HG02840 (cell line): ENCODE measurements around the gene RNF227.
"Not testable (repeated sequence)": the region's sequence is repeated elsewhere in the genome, so short reads cannot be mapped to it uniquely, and the experiment has no call there.

Source experiments
- ATAC-seq: cut with Tn5 transposase; IDR thresholded peaks from one replicate; pipeline ENCODE4 v1.9.1; 2021; ENCODE audit warnings: mild to moderate bottlenecking, moderate library complexity, moderate number of reproducible peaks; ENCODE audit not compliant: unreplicated experiment, low FRiP score

Gene RNF227

GRCh38 chr17:7915611-7916384, at the start of gene RNF227:
TSS of gene RNF227 (minus strand) at chr17:7916289. CDS start at chr17:7916195, 94 bp downstream.
- peak; percentile 66 for ATAC-seq

GRCh38 chr17:7961421-7961820, 45.3 kb upstream of the RNF227 start:
- ATAC-seq: no peak

- no peak for ATAC-seq
Measured at GRCh38 chr17:7959503-7960253, 43.6 kb upstream of the RNF227 start.

GRCh38 chr17:7956228-7956965, 40.3 kb upstream of the RNF227 start:
- no peak for ATAC-seq

GRCh38 chr17:7955414-7956227, 39.5 kb upstream of the RNF227 start:
- no peak for ATAC-seq

- not testable (repeated sequence) for ATAC-seq
Measured at GRCh38 chr17:7953266-7953665, 37.2 kb upstream of the RNF227 start.

- ATAC-seq: no peak
Measured at GRCh38 chr17:7951143-7951792, 35.2 kb upstream of the RNF227 start.

GRCh38 chr17:7950578-7950977, 34.5 kb upstream of the RNF227 start:
- ATAC-seq: no peak

- ATAC-seq: no peak
Measured at GRCh38 chr17:7947651-7948050, 31.6 kb upstream of the RNF227 start.

GRCh38 chr17:7946441-7946840, 30.4 kb upstream of the RNF227 start:
- ATAC-seq: no peak

- ATAC-seq: no peak
Measured at GRCh38 chr17:7945651-7946050, 29.6 kb upstream of the RNF227 start.

GRCh38 chr17:7944326-7944725, 28.2 kb upstream of the RNF227 start:
- ATAC-seq: no peak

GRCh38 chr17:7943291-7943690, 27.2 kb upstream of the RNF227 start:
- no peak for ATAC-seq

- no peak for ATAC-seq
Measured at GRCh38 chr17:7940743-7941142, 24.7 kb upstream of the RNF227 start.

- no peak for ATAC-seq
Measured at GRCh38 chr17:7940034-7940433, 23.9 kb upstream of the RNF227 start.

- no peak for ATAC-seq
Measured at GRCh38 chr17:7935859-7936258, 19.8 kb upstream of the RNF227 start.

GRCh38 chr17:7932949-7933348, 16.9 kb upstream of the RNF227 start:
- ATAC-seq: no peak

- ATAC-seq: no peak
Measured at GRCh38 chr17:7932483-7932891, 16.4 kb upstream of the RNF227 start.

- ATAC-seq: peak; percentile 95
Measured at GRCh38 chr17:7931709-7932482, 15.8 kb upstream of the RNF227 start, which contains the start of the genes CNTROB and TRAPPC1. TSS of gene CNTROB (plus strand) at chr17:7932206. CDS start at chr17:7933080, 874 bp downstream. TSS of gene TRAPPC1 (minus strand) at chr17:7931946. CDS start at chr17:7931829, 117 bp downstream.
